SK-N-SH treated with all-trans-retinoic acid at 6 μM for 48 hours (cell line): Measurements from ENCODE around the gene TSPAN9.

ENCODE experiments used
- ATAC-seq: fragments of 200-7000 bp; cut with Tn5 transposase; 3 replicates; pipeline ENCODE4 v1.9.1; 2020; ENCODE audit warnings: mild to moderate bottlenecking, moderate library complexity
- ARNTL ChIP-seq: fragments of 450-650 bp; formaldehyde crosslinking; IDR thresholded peaks from 2 replicates; pipeline ENCODE4 v1.5.0; 2020; ENCODE audit warnings: low read depth, mild to moderate bottlenecking, moderate library complexity, borderline replicate concordance
- BACH2 ChIP-seq: fragments of 250-450 bp; sonication (Bioruptor Pico); IDR thresholded peaks from 2 replicates; pipeline ENCODE4 v1.9.0; 2021; ENCODE audit warnings: mild to moderate bottlenecking, borderline replicate concordance
- CSDC2 ChIP-seq: fragments of 250-450 bp; sonication (Bioruptor Pico); IDR thresholded peaks from 2 replicates; pipeline ENCODE4 v1.5.0; 2020; ENCODE audit warnings: mild to moderate bottlenecking, moderate library complexity
- ESRRG ChIP-seq: fragments of 250-450 bp; sonication (Bioruptor Pico); IDR thresholded peaks from 2 replicates; pipeline ENCODE4 v1.6.1; 2021; ENCODE audit warnings: mild to moderate bottlenecking
- GLIS3 ChIP-seq: fragments of 250-450 bp; sonication (Bioruptor Pico); IDR thresholded peaks from 2 replicates; pipeline ENCODE4 v1.5.0; 2020; ENCODE audit warnings: mild to moderate bottlenecking, moderate library complexity
- ISL1 ChIP-seq: fragments of 250-450 bp; sonication (Bioruptor Pico); IDR thresholded peaks from 2 replicates; pipeline ENCODE4 v2.1.2; 2022; ENCODE audit warnings: mild to moderate bottlenecking, moderate library complexity
- OSR1 ChIP-seq: fragments of 250-450 bp; sonication (Bioruptor Pico); IDR thresholded peaks from 2 replicates; pipeline ENCODE4 v1.8.0; 2022; ENCODE audit warnings: moderate library complexity, mild to moderate bottlenecking, inconsistent platforms
- PPARA ChIP-seq: fragments of 250-450 bp; sonication (Bioruptor Pico); IDR thresholded peaks from 2 replicates; pipeline ENCODE4 v1.5.0; 2020; ENCODE audit warnings: mild to moderate bottlenecking, borderline replicate concordance
- RARB ChIP-seq: fragments of 250-450 bp; sonication (Bioruptor Pico); IDR thresholded peaks from 2 replicates; pipeline ENCODE4 v1.8.0; 2021; ENCODE audit warnings: mild to moderate bottlenecking, moderate library complexity
- SNAI2 ChIP-seq: fragments of 250-450 bp; sonication (Bioruptor Pico); IDR thresholded peaks from 2 replicates; pipeline ENCODE4 v1.5.0; 2020; ENCODE audit warnings: mild to moderate bottlenecking, moderate library complexity
- TCF4 ChIP-seq: fragments of 250-450 bp; sonication (Bioruptor Pico); IDR thresholded peaks from 2 replicates; pipeline ENCODE4 v1.8.0; 2021; ENCODE audit warnings: mild to moderate bottlenecking, moderate library complexity, borderline replicate concordance
- TOX ChIP-seq: fragments of 250-450 bp; sonication (Bioruptor Pico); IDR thresholded peaks from 2 replicates; pipeline ENCODE4 v1.8.0; 2021; ENCODE audit warnings: mild to moderate bottlenecking, moderate library complexity, borderline replicate concordance
- ZFP3 ChIP-seq: fragments of 250-450 bp; sonication (Bioruptor Pico); IDR thresholded peaks from 2 replicates; pipeline ENCODE4 v1.5.0; 2020; ENCODE audit warnings: mild to moderate bottlenecking, moderate library complexity
- ZNF70 ChIP-seq: fragments of 450-650 bp; formaldehyde crosslinking; IDR thresholded peaks from 2 replicates; pipeline ENCODE4 v1.5.0; 2020; ENCODE audit warnings: mild to moderate bottlenecking, moderate library complexity
- ZNF8 ChIP-seq: fragments of 450-650 bp; formaldehyde crosslinking; IDR thresholded peaks from 2 replicates; pipeline ENCODE4 v1.5.0; 2020; ENCODE audit warnings: mild to moderate bottlenecking, moderate library complexity
- TF ChIP-seq, protein P1 (sequence below): fragments of 250-450 bp; sonication (Bioruptor Pico); IDR thresholded peaks from 2 replicates; pipeline ENCODE4 v1.5.1; 2021; ENCODE audit warnings: mild to moderate bottlenecking, moderate library complexity
- TF ChIP-seq, protein P2 (sequence below): fragments of 250-450 bp; sonication (Bioruptor Pico); IDR thresholded peaks from 2 replicates; pipeline ENCODE4 v1.5.0; 2020; ENCODE audit warnings: mild to moderate bottlenecking, moderate library complexity
- TF ChIP-seq, protein P3 (sequence below): fragments of 250-450 bp; sonication (Bioruptor Pico); IDR thresholded peaks from 2 replicates; pipeline ENCODE4 v1.5.1; 2020; ENCODE audit warnings: low read depth, mild to moderate bottlenecking, moderate library complexity
- TF ChIP-seq, protein P4 (sequence below): fragments of 250-450 bp; sonication (Bioruptor Pico); IDR thresholded peaks from 2 replicates; pipeline ENCODE4 v1.8.0; 2021; ENCODE audit warnings: low read depth, mild to moderate bottlenecking, moderate library complexity, borderline replicate concordance
- TF ChIP-seq, protein P5 (sequence below): fragments of 250-450 bp; sonication (Bioruptor Pico); IDR thresholded peaks from 2 replicates; pipeline ENCODE4 v1.8.0; 2020; ENCODE audit warnings: mild to moderate bottlenecking, moderate library complexity, borderline replicate concordance

TSPAN9 gene

DNA sequence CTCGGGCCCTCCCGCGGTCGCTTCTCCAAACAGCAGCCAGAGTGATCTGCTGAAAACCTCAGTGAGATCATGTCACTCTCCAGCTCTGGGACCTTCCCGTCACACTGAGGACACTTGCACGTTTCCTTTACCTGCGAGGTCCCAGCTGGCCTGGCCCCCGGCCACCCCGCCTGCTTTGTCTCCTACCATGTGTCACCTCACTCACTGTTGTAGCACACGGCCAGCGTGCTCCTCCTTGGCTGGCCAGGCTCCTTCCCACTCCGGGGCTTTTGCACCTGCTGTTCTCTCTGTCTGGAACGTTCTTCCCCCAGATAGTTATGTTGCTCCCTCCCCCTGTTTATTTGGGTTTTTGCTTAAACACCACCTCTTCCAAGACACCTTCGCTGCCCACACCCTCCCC, 199.0 kb downstream of the TSPAN9 start:
- TF ChIP-seq, protein P1, sequence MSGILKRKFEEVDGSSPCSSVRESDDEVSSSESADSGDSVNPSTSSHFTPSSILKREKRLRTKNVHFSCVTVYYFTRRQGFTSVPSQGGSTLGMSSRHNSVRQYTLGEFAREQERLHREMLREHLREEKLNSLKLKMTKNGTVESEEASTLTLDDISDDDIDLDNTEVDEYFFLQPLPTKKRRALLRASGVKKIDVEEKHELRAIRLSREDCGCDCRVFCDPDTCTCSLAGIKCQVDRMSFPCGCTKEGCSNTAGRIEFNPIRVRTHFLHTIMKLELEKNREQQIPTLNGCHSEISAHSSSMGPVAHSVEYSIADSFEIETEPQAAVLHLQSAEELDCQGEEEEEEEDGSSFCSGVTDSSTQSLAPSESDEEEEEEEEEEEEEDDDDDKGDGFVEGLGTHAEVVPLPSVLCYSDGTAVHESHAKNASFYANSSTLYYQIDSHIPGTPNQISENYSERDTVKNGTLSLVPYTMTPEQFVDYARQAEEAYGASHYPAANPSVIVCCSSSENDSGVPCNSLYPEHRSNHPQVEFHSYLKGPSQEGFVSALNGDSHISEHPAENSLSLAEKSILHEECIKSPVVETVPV (CRISPR knock-in tag) = no peak
- TF ChIP-seq SNAI2 (no peak), TOX (CRISPR knock-in tag) (no peak), ISL1 (no peak), CSDC2 (CRISPR knock-in tag) (no peak), ZNF70 (CRISPR knock-in tag) (no peak), GLIS3 (CRISPR knock-in tag) (no peak), BACH2 (CRISPR knock-in tag) (no peak), RARB (no peak), ZFP3 (CRISPR knock-in tag) (no peak), ZNF8 (no peak), ARNTL (CRISPR knock-in tag) (no peak), TCF4 (CRISPR knock-in tag) (no peak), OSR1 (CRISPR knock-in tag) (no peak)
- TF ChIP-seq, protein P2, sequence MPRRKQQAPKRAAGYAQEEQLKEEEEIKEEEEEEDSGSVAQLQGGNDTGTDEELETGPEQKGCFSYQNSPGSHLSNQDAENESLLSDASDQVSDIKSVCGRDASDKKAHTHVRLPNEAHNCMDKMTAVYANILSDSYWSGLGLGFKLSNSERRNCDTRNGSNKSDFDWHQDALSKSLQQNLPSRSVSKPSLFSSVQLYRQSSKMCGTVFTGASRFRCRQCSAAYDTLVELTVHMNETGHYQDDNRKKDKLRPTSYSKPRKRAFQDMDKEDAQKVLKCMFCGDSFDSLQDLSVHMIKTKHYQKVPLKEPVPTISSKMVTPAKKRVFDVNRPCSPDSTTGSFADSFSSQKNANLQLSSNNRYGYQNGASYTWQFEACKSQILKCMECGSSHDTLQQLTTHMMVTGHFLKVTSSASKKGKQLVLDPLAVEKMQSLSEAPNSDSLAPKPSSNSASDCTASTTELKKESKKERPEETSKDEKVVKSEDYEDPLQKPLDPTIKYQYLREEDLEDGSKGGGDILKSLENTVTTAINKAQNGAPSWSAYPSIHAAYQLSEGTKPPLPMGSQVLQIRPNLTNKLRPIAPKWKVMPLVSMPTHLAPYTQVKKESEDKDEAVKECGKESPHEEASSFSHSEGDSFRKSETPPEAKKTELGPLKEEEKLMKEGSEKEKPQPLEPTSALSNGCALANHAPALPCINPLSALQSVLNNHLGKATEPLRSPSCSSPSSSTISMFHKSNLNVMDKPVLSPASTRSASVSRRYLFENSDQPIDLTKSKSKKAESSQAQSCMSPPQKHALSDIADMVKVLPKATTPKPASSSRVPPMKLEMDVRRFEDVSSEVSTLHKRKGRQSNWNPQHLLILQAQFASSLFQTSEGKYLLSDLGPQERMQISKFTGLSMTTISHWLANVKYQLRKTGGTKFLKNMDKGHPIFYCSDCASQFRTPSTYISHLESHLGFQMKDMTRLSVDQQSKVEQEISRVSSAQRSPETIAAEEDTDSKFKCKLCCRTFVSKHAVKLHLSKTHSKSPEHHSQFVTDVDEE (CRISPR knock-in tag) = no peak
- TF ChIP-seq, protein P3, sequence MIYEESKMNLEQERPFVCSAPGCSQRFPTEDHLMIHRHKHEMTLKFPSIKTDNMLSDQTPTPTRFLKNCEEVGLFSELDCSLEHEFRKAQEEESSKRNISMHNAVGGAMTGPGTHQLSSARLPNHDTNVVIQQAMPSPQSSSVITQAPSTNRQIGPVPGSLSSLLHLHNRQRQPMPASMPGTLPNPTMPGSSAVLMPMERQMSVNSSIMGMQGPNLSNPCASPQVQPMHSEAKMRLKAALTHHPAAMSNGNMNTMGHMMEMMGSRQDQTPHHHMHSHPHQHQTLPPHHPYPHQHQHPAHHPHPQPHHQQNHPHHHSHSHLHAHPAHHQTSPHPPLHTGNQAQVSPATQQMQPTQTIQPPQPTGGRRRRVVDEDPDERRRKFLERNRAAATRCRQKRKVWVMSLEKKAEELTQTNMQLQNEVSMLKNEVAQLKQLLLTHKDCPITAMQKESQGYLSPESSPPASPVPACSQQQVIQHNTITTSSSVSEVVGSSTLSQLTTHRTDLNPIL (CRISPR knock-in tag) = no peak
- TF ChIP-seq, protein P4, sequence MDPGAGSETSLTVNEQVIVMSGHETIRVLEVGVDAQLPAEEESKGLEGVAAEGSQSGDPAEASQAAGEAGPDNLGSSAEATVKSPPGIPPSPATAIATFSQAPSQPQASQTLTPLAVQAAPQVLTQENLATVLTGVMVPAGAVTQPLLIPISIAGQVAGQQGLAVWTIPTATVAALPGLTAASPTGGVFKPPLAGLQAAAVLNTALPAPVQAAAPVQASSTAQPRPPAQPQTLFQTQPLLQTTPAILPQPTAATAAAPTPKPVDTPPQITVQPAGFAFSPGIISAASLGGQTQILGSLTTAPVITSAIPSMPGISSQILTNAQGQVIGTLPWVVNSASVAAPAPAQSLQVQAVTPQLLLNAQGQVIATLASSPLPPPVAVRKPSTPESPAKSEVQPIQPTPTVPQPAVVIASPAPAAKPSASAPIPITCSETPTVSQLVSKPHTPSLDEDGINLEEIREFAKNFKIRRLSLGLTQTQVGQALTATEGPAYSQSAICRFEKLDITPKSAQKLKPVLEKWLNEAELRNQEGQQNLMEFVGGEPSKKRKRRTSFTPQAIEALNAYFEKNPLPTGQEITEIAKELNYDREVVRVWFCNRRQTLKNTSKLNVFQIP (CRISPR knock-in tag) = no peak
- TF ChIP-seq, protein P5, sequence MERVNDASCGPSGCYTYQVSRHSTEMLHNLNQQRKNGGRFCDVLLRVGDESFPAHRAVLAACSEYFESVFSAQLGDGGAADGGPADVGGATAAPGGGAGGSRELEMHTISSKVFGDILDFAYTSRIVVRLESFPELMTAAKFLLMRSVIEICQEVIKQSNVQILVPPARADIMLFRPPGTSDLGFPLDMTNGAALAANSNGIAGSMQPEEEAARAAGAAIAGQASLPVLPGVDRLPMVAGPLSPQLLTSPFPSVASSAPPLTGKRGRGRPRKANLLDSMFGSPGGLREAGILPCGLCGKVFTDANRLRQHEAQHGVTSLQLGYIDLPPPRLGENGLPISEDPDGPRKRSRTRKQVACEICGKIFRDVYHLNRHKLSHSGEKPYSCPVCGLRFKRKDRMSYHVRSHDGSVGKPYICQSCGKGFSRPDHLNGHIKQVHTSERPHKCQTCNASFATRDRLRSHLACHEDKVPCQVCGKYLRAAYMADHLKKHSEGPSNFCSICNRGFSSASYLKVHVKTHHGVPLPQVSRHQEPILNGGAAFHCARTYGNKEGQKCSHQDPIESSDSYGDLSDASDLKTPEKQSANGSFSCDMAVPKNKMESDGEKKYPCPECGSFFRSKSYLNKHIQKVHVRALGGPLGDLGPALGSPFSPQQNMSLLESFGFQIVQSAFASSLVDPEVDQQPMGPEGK (CRISPR knock-in tag) = no peak
- TF ChIP-seq, all 23 proteins: peak for 0
- ATAC-seq = no peak

DNA sequence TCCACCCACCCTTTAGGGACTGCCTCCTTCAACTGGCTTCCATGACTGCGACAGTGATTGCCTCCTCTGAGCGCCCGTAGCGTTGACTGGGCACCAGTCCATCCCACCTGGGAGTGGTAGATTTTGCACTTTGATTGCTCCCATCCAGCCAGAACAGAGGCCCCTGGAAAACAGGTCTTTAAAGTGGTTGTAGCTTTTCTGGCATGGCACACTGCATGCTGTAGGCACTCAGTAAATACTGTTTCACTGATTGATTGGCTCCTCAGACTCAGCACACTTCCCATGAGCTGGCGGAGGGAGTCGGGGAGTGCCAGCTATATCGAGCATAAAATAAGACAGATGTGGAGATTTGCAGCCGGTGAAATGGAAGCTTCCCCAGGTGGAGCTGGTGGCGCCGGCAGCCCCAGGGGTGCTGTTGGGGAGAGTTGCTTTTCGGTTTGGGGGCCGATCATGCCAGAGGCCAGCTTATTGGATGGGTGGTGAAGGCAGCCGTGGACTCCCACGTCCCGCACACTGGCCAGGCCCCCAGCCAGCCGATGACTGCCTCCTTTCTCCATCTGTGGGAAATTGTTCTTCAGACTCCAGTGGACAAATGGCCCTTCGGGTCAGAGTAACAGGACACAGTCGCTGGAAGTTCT, 200.2 kb downstream of the TSPAN9 start:
- no peak for ATAC-seq
- TF ChIP-seq, protein P1 (CRISPR knock-in tag) = no peak
- no peak for TF ChIP-seq ESRRG
- TF ChIP-seq, protein P5 (CRISPR knock-in tag) = no peak
- TF ChIP-seq ARNTL (CRISPR knock-in tag) = no peak
- TF ChIP-seq TOX (CRISPR knock-in tag) = no peak
- TF ChIP-seq ISL1 = no peak
- no peak for TF ChIP-seq GLIS3 (CRISPR knock-in tag)
- no peak for TF ChIP-seq TCF4 (CRISPR knock-in tag)
- TF ChIP-seq, protein P4 (CRISPR knock-in tag) = no peak
- TF ChIP-seq PPARA (CRISPR knock-in tag) = no peak
- no peak for TF ChIP-seq OSR1 (CRISPR knock-in tag)
- TF ChIP-seq CSDC2 (CRISPR knock-in tag) = no peak
